Dendritic cell treated with granulocyte-macrophage colony-stimulating factor and Interleukin-4, amounts not matched to agents 40 ng/mL and 50 ng/mL, for 4 days (primary cell): Measurements from ENCODE around the gene ARHGAP40.
A peak's percentile ranks its signal among the peaks of the same experiment; 100 is the strongest.

Experiments
- H3K27ac Mint-ChIP-seq: one replicate; pipeline ENCODE4 v1.8.0; 2022; ENCODE audit warnings: mild to moderate bottlenecking, mixed read lengths
- H3K27me3 Mint-ChIP-seq: one replicate; pipeline ENCODE4 v1.8.0; 2022; ENCODE audit warnings: mild to moderate bottlenecking, mixed read lengths
- H3K36me3 Mint-ChIP-seq: one replicate; pipeline ENCODE4 v1.8.0; 2022; ENCODE audit warnings: low read depth, mixed read lengths
- H3K4me1 Mint-ChIP-seq: one replicate; pipeline ENCODE4 v1.8.0; 2022; ENCODE audit warnings: low read depth, mixed read lengths
- H3K4me3 Mint-ChIP-seq: one replicate; pipeline ENCODE4 v1.8.0; 2022; ENCODE audit warnings: mild to moderate bottlenecking, moderate library complexity, mixed read lengths
- H3K9me3 Mint-ChIP-seq: one replicate; pipeline ENCODE4 v1.8.0; 2022; ENCODE audit warnings: mixed read lengths
- intact Hi-C: fragments of 100-400 bp; cut with micrococcal nuclease; formaldehyde crosslinking; loops from one replicate; pipeline ENCODE4 v1.15.0; 2022

The ARHGAP40 gene

GRCh38 chr20:38642498-38642897, 40.9 kb downstream of the ARHGAP40 start:
- no peak overlapping the region for H3K27ac Mint-ChIP-seq
- H3K27me3 Mint-ChIP-seq = peaks cover 46% of the 10 kb centered on the region
- no peak overlapping the region for H3K4me3 Mint-ChIP-seq
- H3K36me3 Mint-ChIP-seq = no peaks in the 10 kb centered on the region
- intact Hi-C loops = no loop called here
- H3K4me1 Mint-ChIP-seq = peaks cover 7% of the 10 kb centered on the region
- no peaks in the 10 kb centered on the region for H3K9me3 Mint-ChIP-seq

- Mint-ChIP-seq H3K27ac (no peak overlapping the region), H3K4me1 (peaks cover 5% of the 10 kb centered on the region)
Observed at GRCh38 chr20:38644588-38645260, 43.1 kb downstream of the ARHGAP40 start.

GRCh38 chr20:38645351-38645750, 43.7 kb downstream of the ARHGAP40 start:
- Mint-ChIP-seq H3K4me1 (no peaks in the 10 kb centered on the region), H3K4me3 (no peak overlapping the region), H3K27me3 (peaks cover 55% of the 10 kb centered on the region), H3K27ac (no peak overlapping the region), H3K9me3 (no peaks in the 10 kb centered on the region), H3K36me3 (no peaks in the 10 kb centered on the region)
- intact Hi-C loops = loop anchor here (5.0 kb wide), 1 partner anchor 402 kb away; no protein-coding TSS in a partner anchor

More at GRCh38 chr20:38644588-38645260, 43.1 kb downstream of the ARHGAP40 start:
- Mint-ChIP-seq H3K36me3 (no peaks in the 10 kb centered on the region), H3K27me3 (peaks cover 55% of the 10 kb centered on the region), H3K4me3 (no peak overlapping the region), H3K9me3 (no peaks in the 10 kb centered on the region)
- intact Hi-C loops = loop anchor here (5.0 kb wide), 1 partner anchor 403 kb away; no protein-coding TSS in a partner anchor

- Mint-ChIP-seq H3K27me3 (peaks cover 55% of the 10 kb centered on the region), H3K4me1 (no peaks in the 10 kb centered on the region), H3K9me3 (no peaks in the 10 kb centered on the region), H3K4me3 (peak overlapping the region; percentile 61), H3K27ac (no peak overlapping the region), H3K36me3 (no peaks in the 10 kb centered on the region)
- intact Hi-C loops = loop anchor here (1.0 to 5.0 kb wide), 3 partner anchors 105 to 401 kb away; no protein-coding TSS in a partner anchor
Observed at GRCh38 chr20:38645980-38646858, 44.6 kb downstream of the ARHGAP40 start.

GRCh38 chr20:38649275-38649891, 47.8 kb downstream of the ARHGAP40 start:
- Mint-ChIP-seq H3K36me3 (no peaks in the 10 kb centered on the region), H3K27me3 (peaks cover 44% of the 10 kb centered on the region), H3K4me3 (no peak overlapping the region), H3K4me1 (no peaks in the 10 kb centered on the region), H3K27ac (no peak overlapping the region), H3K9me3 (no peaks in the 10 kb centered on the region)
- intact Hi-C loops = loop anchor here (5.0 kb wide), 1 partner anchor 398 kb away; no protein-coding TSS in a partner anchor

GRCh38 chr20:38650010-38650409, 48.4 kb downstream of the ARHGAP40 start:
- Mint-ChIP-seq H3K27me3 (peaks cover 38% of the 10 kb centered on the region), H3K27ac (no peak overlapping the region), H3K4me3 (no peak overlapping the region), H3K4me1 (no peaks in the 10 kb centered on the region), H3K9me3 (no peaks in the 10 kb centered on the region), H3K36me3 (no peaks in the 10 kb centered on the region)
- intact Hi-C loops = no loop called here

- intact Hi-C loops = no loop called here
- H3K27me3 Mint-ChIP-seq = peaks cover 29% of the 10 kb centered on the region
- H3K27ac Mint-ChIP-seq = no peak overlapping the region
- no peak overlapping the region for H3K4me3 Mint-ChIP-seq
- no peaks in the 10 kb centered on the region for H3K9me3 Mint-ChIP-seq
- H3K4me1 Mint-ChIP-seq = no peaks in the 10 kb centered on the region
- H3K36me3 Mint-ChIP-seq = no peaks in the 10 kb centered on the region
Observed at GRCh38 chr20:38651154-38651553, 49.5 kb downstream of the ARHGAP40 start.

- intact Hi-C loops = no loop called here
- no peak overlapping the region for H3K27ac Mint-ChIP-seq
- H3K36me3 Mint-ChIP-seq = no peaks in the 10 kb centered on the region
- H3K27me3 Mint-ChIP-seq = peaks cover 27% of the 10 kb centered on the region
- no peaks in the 10 kb centered on the region for H3K9me3 Mint-ChIP-seq
- H3K4me1 Mint-ChIP-seq = no peaks in the 10 kb centered on the region
- H3K4me3 Mint-ChIP-seq = no peak overlapping the region
Observed at GRCh38 chr20:38651562-38651961, 50.0 kb downstream of the ARHGAP40 start.

GRCh38 chr20:38652995-38653394, 51.4 kb downstream of the ARHGAP40 start:
- peaks cover 17% of the 10 kb centered on the region for H3K27me3 Mint-ChIP-seq
- H3K36me3 Mint-ChIP-seq = no peaks in the 10 kb centered on the region
- intact Hi-C loops = no loop called here
- H3K9me3 Mint-ChIP-seq = no peaks in the 10 kb centered on the region
- no peaks in the 10 kb centered on the region for H3K4me1 Mint-ChIP-seq
- no peak overlapping the region for H3K27ac Mint-ChIP-seq
- no peak overlapping the region for H3K4me3 Mint-ChIP-seq

- intact Hi-C loops = no loop called here
- Mint-ChIP-seq H3K9me3 (no peaks in the 10 kb centered on the region), H3K27ac (no peak overlapping the region), H3K27me3 (peaks cover 21% of the 10 kb centered on the region), H3K36me3 (no peaks in the 10 kb centered on the region), H3K4me3 (no peak overlapping the region), H3K4me1 (no peaks in the 10 kb centered on the region)
Observed at GRCh38 chr20:38657390-38657789, 55.8 kb downstream of the ARHGAP40 start.

- H3K27ac Mint-ChIP-seq = no peak overlapping the region
Observed at GRCh38 chr20:38658879-38659596, 57.4 kb downstream of the ARHGAP40 start.

GRCh38 chr20:38659597-38659880, 57.9 kb downstream of the ARHGAP40 start:
- H3K27me3 Mint-ChIP-seq = peaks cover 21% of the 10 kb centered on the region
- H3K4me3 Mint-ChIP-seq = no peak overlapping the region
- no peaks in the 10 kb centered on the region for H3K36me3 Mint-ChIP-seq

More at GRCh38 chr20:38658879-38659596, 57.4 kb downstream of the ARHGAP40 start:
- Mint-ChIP-seq H3K9me3 (no peaks in the 10 kb centered on the region), H3K27me3 (peaks cover 21% of the 10 kb centered on the region), H3K4me1 (no peaks in the 10 kb centered on the region), H3K4me3 (no peak overlapping the region), H3K36me3 (no peaks in the 10 kb centered on the region)
- intact Hi-C loops = no loop called here

GRCh38 chr20:38660429-38660828, 58.8 kb downstream of the ARHGAP40 start:
- Mint-ChIP-seq H3K4me1 (no peaks in the 10 kb centered on the region), H3K36me3 (no peaks in the 10 kb centered on the region), H3K9me3 (no peaks in the 10 kb centered on the region), H3K27me3 (peaks cover 24% of the 10 kb centered on the region), H3K27ac (no peak overlapping the region), H3K4me3 (no peak overlapping the region)
- intact Hi-C loops = no loop called here

More at GRCh38 chr20:38659597-38659880, 57.9 kb downstream of the ARHGAP40 start:
- Mint-ChIP-seq H3K9me3 (no peaks in the 10 kb centered on the region), H3K27ac (no peak overlapping the region), H3K4me1 (no peaks in the 10 kb centered on the region)
- intact Hi-C loops = no loop called here
